IMR-90 (cell line): ENCODE measurements around the gene RGS9. TPM values are rescaled to one million over a fixed set of nuclear protein-coding genes. Genes with fewer than 3 reads are reported as not detected.

Source experiments
- ATAC-seq: fragments of 200-7000 bp; cut with Tn5 transposase; 2 replicates; pipeline ENCODE4 v1.9.1; 2020; ENCODE audit warnings: low read depth, mild to moderate bottlenecking, moderate library complexity
- BruUV-seq: library from RNA; stranded (reverse); fragments of 400-500 nt; replicated peaks from 2 replicates; lab custom pipeline; 2021; lab: Mats Ljungman, UMichigan
- CTCF ChIA-PET: fragments of 300-600 bp; formaldehyde crosslinking; extraction: SDS; loops from one replicate; lab custom pipeline; 2021; ENCODE audit warnings: antibody characterized with exemption; lab: Yijun Ruan, JAX
- POLR2A ChIA-PET: fragments of 300-600 bp; sonication (Branson Sonifier 250); formaldehyde crosslinking; loops from one replicate; lab custom pipeline; 2022; ENCODE audit warnings: antibody characterized with exemption; ENCODE audit not compliant: unreplicated experiment; lab: Charles Lee
- DNase-seq: peaks from one replicate; pipeline ENCODE4 v3.0.0; 2013
- H2AFZ ChIP-seq: replicated peaks from 2 replicates; pipeline ENCODE3; 2013; ENCODE audit warnings: low read length, mild to moderate bottlenecking; ENCODE audit not compliant: poor library complexity
- H2AK5ac ChIP-seq: 2 replicates; pipeline ENCODE4 v1.6.1; 2013; ENCODE audit warnings: low read depth, low read length, inconsistent platforms
- H2AK9ac ChIP-seq: replicated peaks from 2 replicates; pipeline ENCODE3; 2013; ENCODE audit warnings: mild to moderate bottlenecking, low read depth, low read length, moderate library complexity; ENCODE audit not compliant: poor library complexity
- H2BK120ac ChIP-seq: 2 replicates; pipeline ENCODE4 v1.6.1; 2013; ENCODE audit warnings: low read depth, low read length, inconsistent platforms
- H2BK15ac ChIP-seq: 3 replicates; pipeline ENCODE4 v1.6.1; 2013; ENCODE audit warnings: low read depth, low read length, inconsistent platforms
- H2BK20ac ChIP-seq: 2 replicates; pipeline ENCODE4 v1.6.1; 2013; ENCODE audit warnings: low read depth, mild to moderate bottlenecking, inconsistent platforms, low read length, moderate library complexity
- H2BK5ac ChIP-seq: 2 replicates; pipeline ENCODE4 v1.6.1; 2013; ENCODE audit warnings: mild to moderate bottlenecking, low read depth, low read length, inconsistent platforms; ENCODE audit not compliant: poor library complexity, severe bottlenecking
- H3K14ac ChIP-seq: replicated peaks from 2 replicates; pipeline ENCODE4 v1.6.1; 2013; ENCODE audit warnings: low read depth, low read length, inconsistent platforms
- H3K18ac ChIP-seq: 2 replicates; pipeline ENCODE4 v1.6.1; 2013; ENCODE audit warnings: low read depth, low read length, control low read depth
- H3K23ac ChIP-seq: 2 replicates; pipeline ENCODE4 v1.6.1; 2013; ENCODE audit warnings: low read depth, low read length, inconsistent platforms
- H3K27ac ChIP-seq: 2 replicates; pipeline ENCODE4 v1.5.1; 2013; ENCODE audit warnings: mild to moderate bottlenecking, control low read depth, low read length; ENCODE audit not compliant: insufficient read depth
- H3K27me3 ChIP-seq: 2 replicates; pipeline ENCODE4 v1.6.1; 2013; ENCODE audit warnings: low read length; ENCODE audit not compliant: control insufficient read depth, insufficient read depth
- H3K36me3 ChIP-seq: 2 replicates; pipeline ENCODE4 v1.6.1; 2013; ENCODE audit warnings: low read length, mixed read lengths; ENCODE audit not compliant: control insufficient read depth, insufficient read depth
- H3K4ac ChIP-seq: 2 replicates; pipeline ENCODE4 v1.6.1; 2013; ENCODE audit warnings: low read depth, low read length, inconsistent platforms
- H3K4me1 ChIP-seq: 2 replicates; pipeline ENCODE4 v1.6.1; 2013; ENCODE audit warnings: low read length, mixed read lengths; ENCODE audit not compliant: control insufficient read depth, insufficient read depth
- H3K4me2 ChIP-seq: 2 replicates; pipeline ENCODE4 v1.6.1; 2013; ENCODE audit warnings: low read depth, mild to moderate bottlenecking, control low read depth, low read length, moderate library complexity
- H3K4me3 ChIP-seq: 2 replicates; pipeline ENCODE4 v1.5.1; 2013; ENCODE audit warnings: low read depth, mild to moderate bottlenecking, control low read depth, low read length, moderate library complexity; ENCODE audit not compliant: insufficient read depth
- H3K56ac ChIP-seq: 2 replicates; pipeline ENCODE4 v1.6.1; 2013; ENCODE audit warnings: low read length, inconsistent platforms; ENCODE audit not compliant: insufficient read depth; ENCODE audit errors: extremely low read depth
- H3K79me1 ChIP-seq, 2 experiments: 2 replicates each; pipeline ENCODE4 v1.6.1; 2013; ENCODE audit warnings: low read length in 2 of 2, inconsistent platforms in 1 of 2, low read depth in 1 of 2
- H3K9ac ChIP-seq: 2 replicates; pipeline ENCODE4 v1.6.1; 2013; ENCODE audit warnings: low read depth, low read length, control low read depth
- H3K9me1 ChIP-seq: 2 replicates; pipeline ENCODE4 v1.6.1; 2013; ENCODE audit warnings: low read length, inconsistent platforms; ENCODE audit not compliant: insufficient read depth
- H3K9me3 ChIP-seq: 2 replicates; pipeline ENCODE4 v1.6.1; 2013; ENCODE audit warnings: low read length; ENCODE audit not compliant: control insufficient read depth, insufficient read depth
- H4K20me1 ChIP-seq: 2 replicates; pipeline ENCODE4 v1.6.1; 2013; ENCODE audit warnings: low read length, inconsistent platforms; ENCODE audit not compliant: insufficient read depth
- H4K5ac ChIP-seq: 2 replicates; pipeline ENCODE4 v1.6.1; 2013; ENCODE audit warnings: mild to moderate bottlenecking, low read depth, low read length, control low read depth
- H4K8ac ChIP-seq, 2 experiments: 2 replicates each; pipeline ENCODE4 v1.6.1; 2013; ENCODE audit warnings: low read depth in 2 of 2, low read length in 2 of 2, control low read depth in 1 of 2, inconsistent platforms in 1 of 2
- H4K91ac ChIP-seq: 2 replicates; pipeline ENCODE4 v1.6.1; 2013; ENCODE audit warnings: low read depth, low read length, inconsistent platforms; ENCODE audit not compliant: insufficient read depth
- MAFK ChIP-seq: IDR thresholded peaks from 2 replicates; pipeline ENCODE4 v1.6.1; 2012; ENCODE audit warnings: low read depth, low read length, improper control_type of control experiment
- MAZ ChIP-seq: IDR thresholded peaks from 2 replicates; pipeline ENCODE4 v1.6.1; 2012; ENCODE audit warnings: low read depth, mild to moderate bottlenecking, low read length, improper control_type of control experiment, moderate library complexity, borderline replicate concordance
- POLR2A ChIP-seq: IDR thresholded peaks from 2 replicates; pipeline ENCODE4 v1.6.1; 2012; ENCODE audit warnings: mild to moderate bottlenecking, low read depth, low read length
- RAD21 ChIP-seq: IDR thresholded peaks from 2 replicates; pipeline ENCODE4 v1.6.1; 2012; ENCODE audit warnings: low read length, improper control_type of control experiment
- WGBS, 2 experiments: methylation state at CpG; one replicate each; pipeline versions ENCODE4 v1.1.5 to v1.1.7; 2013; ENCODE audit warnings: missing lambda C conversion rate in 2 of 2; ENCODE audit not compliant: insufficient read length in 1 of 2; ENCODE audit errors: extremely low coverage in 2 of 2; 5-methylcytosine and 5-hydroxymethylcytosine counted together
- dilution Hi-C: fragments of 300-500 bp; cut with HindIII; formaldehyde crosslinking; loops from one replicate; pipeline ENCODE4 v1.14.3; 2018; ENCODE audit warnings: low sequenced_read_pairs; ENCODE audit not compliant: unreplicated experiment
- in situ Hi-C: fragments of 300-500 bp; cut with MboI; formaldehyde crosslinking; loops from 3 replicates; pipeline ENCODE4 v1.14.3; 2019; ENCODE audit warnings: low sequenced_read_pairs, inconsistent platforms, mixed read lengths
- intact Hi-C: fragments of 100-400 bp; cut with micrococcal nuclease; formaldehyde crosslinking; loops from 2 replicates; pipeline ENCODE4 v1.10.0; 2022
- polyA plus RNA-seq, 3 experiments: library from polyadenylated mRNA; depleted of rRNA; stranded (reverse); fragments of >200 nt; gene quantifications; 2 replicates each; pipeline ENCODE4 v1.2.3, GENCODE V29; 2012; ENCODE audit warnings: low replicate concordance in 1 of 3
- total RNA-seq: library from RNA; depleted of rRNA; stranded (reverse); fragments of >200 nt; gene quantifications from 2 replicates; pipeline ENCODE4 v1.2.3, GENCODE V29; 2012
- TF ChIP-seq, protein P1 (sequence below): fragments of 150-350 bp; IDR thresholded peaks from 2 replicates; pipeline ENCODE4 v1.6.1; 2017; ENCODE audit warnings: mild to moderate bottlenecking, antibody characterized with exemption, low read length, low read depth

Gene RGS9
- total and polyA plus RNA-seq, 2 of the 4 experiments (the other 2 are of a cell fraction), result 0.90 to 1.1 TPM

DNA sequence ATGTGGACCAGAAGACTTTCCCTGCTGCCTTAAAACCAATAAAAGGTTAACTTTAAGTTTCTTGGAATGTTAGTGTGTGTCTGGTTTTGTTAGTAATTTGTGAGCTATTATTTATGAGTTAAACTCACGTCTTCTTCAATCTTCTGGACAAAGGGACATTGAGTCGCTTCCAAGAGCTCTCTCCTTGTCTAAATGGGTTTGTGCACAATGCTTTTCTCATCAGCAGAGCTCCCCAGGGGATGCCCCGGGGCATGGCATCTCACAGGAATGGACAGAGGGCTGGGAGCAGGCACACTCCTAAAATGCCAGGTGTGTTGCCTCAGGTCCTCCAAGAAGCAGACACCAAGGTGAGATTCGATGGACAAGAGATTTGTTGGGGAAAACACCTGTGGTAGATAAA, 90.5 kb downstream of the RGS9 start:
- Histone ChIP-seq H3K4me1 (peaks cover 2% of the 10 kb centered on the region; the same call in 1 of the 2 replicates), H3K56ac (no peak overlapping the region), H4K20me1 (no peaks in the 10 kb centered on the region), H3K36me3 (no peaks in the 10 kb centered on the region), H2BK15ac (no peak overlapping the region), H3K14ac (no peak overlapping the region), H3K9ac (no peak overlapping the region), H2AK5ac (no peak overlapping the region), H3K9me1 (0 out of 2 replicates have a peak, but pooled peaks cover 3% of the 10 kb centered on the region), H2BK20ac (no peak overlapping the region), H4K8ac (no peak overlapping the region), H4K5ac (no peak overlapping the region), H2BK5ac (no peak overlapping the region), H2AK9ac (no peak overlapping the region), H3K27me3 (peaks cover 5% of the 10 kb centered on the region; the same call in 1 of the 2 replicates), H3K4me2 (no peak overlapping the region), H4K91ac (no peak overlapping the region), H2AFZ (no peak overlapping the region), H3K4ac (no peak overlapping the region), H3K18ac (no peak overlapping the region), H3K79me1 (no peaks in the 10 kb centered on the region), H3K9me3 (no peaks in the 10 kb centered on the region), H3K4me3 (no peak overlapping the region), H3K23ac (no peak overlapping the region), H3K27ac (no peak overlapping the region), H2BK120ac (no peak overlapping the region)
- no peak for TF ChIP-seq MAZ
- TF ChIP-seq RAD21, result no peak
- TF ChIP-seq, protein P1, sequence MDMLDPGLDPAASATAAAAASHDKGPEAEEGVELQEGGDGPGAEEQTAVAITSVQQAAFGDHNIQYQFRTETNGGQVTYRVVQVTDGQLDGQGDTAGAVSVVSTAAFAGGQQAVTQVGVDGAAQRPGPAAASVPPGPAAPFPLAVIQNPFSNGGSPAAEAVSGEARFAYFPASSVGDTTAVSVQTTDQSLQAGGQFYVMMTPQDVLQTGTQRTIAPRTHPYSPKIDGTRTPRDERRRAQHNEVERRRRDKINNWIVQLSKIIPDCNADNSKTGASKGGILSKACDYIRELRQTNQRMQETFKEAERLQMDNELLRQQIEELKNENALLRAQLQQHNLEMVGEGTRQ, result no peak
- TF ChIP-seq MAFK, result no peak
- no peak for TF ChIP-seq POLR2A
- in situ Hi-C loops, result loop anchor here (25.0 kb wide), 1 partner anchor 1435 kb away; no protein-coding TSS in a partner anchor
- ChIA-PET CTCF (no interaction called here), POLR2A (no interaction called here)
- intact Hi-C loops, result no loop called here
- whole genome bisulfite sequencing, 2 experiments, result 43% methylated on average over 1 of the region's 4 CpGs; no CpG with 5 or more reads in 1 of the 2 experiments
- ATAC-seq (no peak), DNase-seq (no peak)
- BruUV-seq, result no TSS peak
- dilution Hi-C loops, result no loop called here
